Calu3 (cell line): ENCODE measurements around the gene KCNMB2. TPM values are rescaled to one million over a fixed set of nuclear protein-coding genes. Genes with fewer than 3 reads are reported as not detected.

Experiments used
- BruUV-seq: library from RNA; stranded (reverse); fragments of 400-500 nt; replicated peaks from 2 replicates; lab custom pipeline; 2021; lab: Mats Ljungman, UMichigan
- CTCF ChIA-PET: fragments of 300-600 bp; sonication (Branson Sonifier 250); formaldehyde crosslinking; loops from one replicate; lab custom pipeline; 2022; ENCODE audit warnings: antibody characterized with exemption; lab: Charles Lee
- DNase-seq: peaks from one replicate; pipeline ENCODE4 v3.0.0; 2022
- H3K27ac Mint-ChIP-seq: one replicate; pipeline ENCODE4 v1.8.0; 2022; ENCODE audit warnings: mixed read lengths; ENCODE audit not compliant: unreplicated experiment
- H3K27me3 Mint-ChIP-seq: one replicate; pipeline ENCODE4 v1.8.0; 2022; ENCODE audit warnings: mixed read lengths; ENCODE audit not compliant: unreplicated experiment
- H3K36me3 Mint-ChIP-seq: one replicate; pipeline ENCODE4 v1.8.0; 2022; ENCODE audit warnings: mild to moderate bottlenecking, moderate library complexity, mixed read lengths; ENCODE audit not compliant: insufficient read depth, unreplicated experiment
- H3K4me1 Mint-ChIP-seq: one replicate; pipeline ENCODE4 v1.8.0; 2022; ENCODE audit warnings: mild to moderate bottlenecking, low read depth, mixed read lengths; ENCODE audit not compliant: unreplicated experiment
- H3K4me3 Mint-ChIP-seq: one replicate; pipeline ENCODE4 v1.8.0; 2022; ENCODE audit warnings: mild to moderate bottlenecking, low read depth, moderate library complexity, mixed read lengths; ENCODE audit not compliant: unreplicated experiment
- H3K9me3 Mint-ChIP-seq: one replicate; pipeline ENCODE4 v1.8.0; 2022; ENCODE audit warnings: low read depth, mixed read lengths; ENCODE audit not compliant: unreplicated experiment
- intact Hi-C: fragments of 100-400 bp; cut with micrococcal nuclease; formaldehyde crosslinking; loops from one replicate; pipeline ENCODE4 v1.10.0; 2022; ENCODE audit not compliant: unreplicated experiment
- total RNA-seq: library from RNA; stranded (reverse); gene quantifications from 2 replicates; pipeline ENCODE4 v1.2.3, GENCODE V29; 2022
- TF ChIP-seq, protein P1 (sequence below): fragments of 200-600 bp; IDR thresholded peaks from one replicate; pipeline ENCODE4 v1.8.0; 2022; ENCODE audit warnings: antibody characterized with exemption; ENCODE audit not compliant: unreplicated experiment

Gene KCNMB2
- total RNA-seq, 1 experiment from 2014 or later = not detected

GRCh38 chr3:178787960-178788359, 251.7 kb downstream of the KCNMB2 start:
- no peak overlapping the region for H3K4me3 Mint-ChIP-seq
- H3K36me3 Mint-ChIP-seq = no peaks in the 10 kb centered on the region
- H3K4me1 Mint-ChIP-seq = no peaks in the 10 kb centered on the region
- CTCF ChIA-PET = no interaction called here
- TF ChIP-seq, protein P1, sequence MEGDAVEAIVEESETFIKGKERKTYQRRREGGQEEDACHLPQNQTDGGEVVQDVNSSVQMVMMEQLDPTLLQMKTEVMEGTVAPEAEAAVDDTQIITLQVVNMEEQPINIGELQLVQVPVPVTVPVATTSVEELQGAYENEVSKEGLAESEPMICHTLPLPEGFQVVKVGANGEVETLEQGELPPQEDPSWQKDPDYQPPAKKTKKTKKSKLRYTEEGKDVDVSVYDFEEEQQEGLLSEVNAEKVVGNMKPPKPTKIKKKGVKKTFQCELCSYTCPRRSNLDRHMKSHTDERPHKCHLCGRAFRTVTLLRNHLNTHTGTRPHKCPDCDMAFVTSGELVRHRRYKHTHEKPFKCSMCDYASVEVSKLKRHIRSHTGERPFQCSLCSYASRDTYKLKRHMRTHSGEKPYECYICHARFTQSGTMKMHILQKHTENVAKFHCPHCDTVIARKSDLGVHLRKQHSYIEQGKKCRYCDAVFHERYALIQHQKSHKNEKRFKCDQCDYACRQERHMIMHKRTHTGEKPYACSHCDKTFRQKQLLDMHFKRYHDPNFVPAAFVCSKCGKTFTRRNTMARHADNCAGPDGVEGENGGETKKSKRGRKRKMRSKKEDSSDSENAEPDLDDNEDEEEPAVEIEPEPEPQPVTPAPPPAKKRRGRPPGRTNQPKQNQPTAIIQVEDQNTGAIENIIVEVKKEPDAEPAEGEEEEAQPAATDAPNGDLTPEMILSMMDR = no peak
- BruUV-seq = no TSS peak
- H3K27me3 Mint-ChIP-seq = no peaks in the 10 kb centered on the region
- intact Hi-C loops = no loop called here
- H3K9me3 Mint-ChIP-seq = peaks cover 9% of the 10 kb centered on the region
- no peak for DNase-seq
- H3K27ac Mint-ChIP-seq = no peak overlapping the region

- H3K27ac Mint-ChIP-seq = no peak overlapping the region
- no peaks in the 10 kb centered on the region for H3K4me1 Mint-ChIP-seq
- no peak overlapping the region for H3K4me3 Mint-ChIP-seq
- BruUV-seq = no TSS peak
- no peaks in the 10 kb centered on the region for H3K27me3 Mint-ChIP-seq
- DNase-seq = no peak
- no peaks in the 10 kb centered on the region for H3K36me3 Mint-ChIP-seq
- CTCF ChIA-PET = interaction anchor here (0.9 kb wide), 1 partner anchor 10 kb away, joined by 3 read pairs; no protein-coding TSS in a partner anchor
- intact Hi-C loops = no loop called here
- TF ChIP-seq, protein P1 = no peak
- peaks cover 22% of the 10 kb centered on the region for H3K9me3 Mint-ChIP-seq
Measured at GRCh38 chr3:178794711-178795110, 258.5 kb downstream of the KCNMB2 start.

DNA sequence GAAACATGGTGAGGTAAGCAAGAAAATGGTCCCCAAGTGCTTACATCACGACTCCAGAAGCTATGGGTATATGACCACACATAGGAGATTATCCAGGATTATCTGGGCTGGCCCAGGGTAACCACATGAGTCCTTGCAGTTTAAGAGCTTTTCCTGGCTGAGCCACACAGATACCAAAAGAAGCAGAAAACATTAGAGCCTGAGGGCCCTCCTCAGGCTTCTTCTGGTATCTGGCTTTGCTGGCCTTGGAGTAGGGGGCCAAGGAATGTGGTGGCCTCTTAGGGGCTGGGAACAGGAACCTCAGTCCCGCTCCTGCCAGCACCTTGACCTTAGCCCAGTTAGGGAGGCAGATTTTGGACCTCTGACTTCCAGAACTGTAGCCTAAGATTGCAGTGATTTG, 259.1 kb downstream of the KCNMB2 start:
- no peaks in the 10 kb centered on the region for H3K27me3 Mint-ChIP-seq
- no peaks in the 10 kb centered on the region for H3K4me1 Mint-ChIP-seq
- no peaks in the 10 kb centered on the region for H3K36me3 Mint-ChIP-seq
- H3K27ac Mint-ChIP-seq = no peak overlapping the region
- intact Hi-C loops = no loop called here
- TF ChIP-seq, protein P1 = no peak
- DNase-seq = no peak
- peaks cover 22% of the 10 kb centered on the region for H3K9me3 Mint-ChIP-seq
- no TSS peak for BruUV-seq
- no peak overlapping the region for H3K4me3 Mint-ChIP-seq
- CTCF ChIA-PET = no interaction called here

- Mint-ChIP-seq H3K4me1 (no peaks in the 10 kb centered on the region), H3K9me3 (peaks cover 24% of the 10 kb centered on the region), H3K27me3 (no peaks in the 10 kb centered on the region), H3K4me3 (no peak overlapping the region), H3K27ac (no peak overlapping the region), H3K36me3 (no peaks in the 10 kb centered on the region)
- DNase-seq = no peak
- intact Hi-C loops = no loop called here
- BruUV-seq = no TSS peak
- TF ChIP-seq, protein P1 = no peak
- CTCF ChIA-PET = no interaction called here
Measured at GRCh38 chr3:178802259-178802658, 266.0 kb downstream of the KCNMB2 start.
